ENCODE data around the gene SNRNP48. TPM values are rescaled to one million over a fixed set of nuclear protein-coding genes. Genes with fewer than 3 reads are reported as not detected.
A peak's percentile ranks its signal among the peaks of the same experiment; 100 is the strongest.

The SNRNP48 gene
- 10 to 100 TPM in 1 of 2 donors, 1 to 10 TPM in 1; 7.6 to 11.6 TPM for total RNA-seq
- polyA plus RNA-seq (ENCODE audit: insufficient read length in 6 of 6) = 10 to 100 TPM; 21.6 to 29.1 (median 28.2) TPM
- long read RNA-seq, donor 1, full-length matches to known transcripts = 13 of 13 reads
- long read RNA-seq, donor 1, partial matches to known transcripts = 0 of 13 reads
- long read RNA-seq, donor 1, other reads (novel, unspliced or antisense) = 0 of 13 reads
- long read RNA-seq, donor 2, full-length matches to known transcripts = 8 of 13 reads
- long read RNA-seq, donor 2, partial matches to known transcripts = 5 of 13 reads
- long read RNA-seq, donor 2, other reads (novel, unspliced or antisense) = 0 of 13 reads
- long read RNA-seq, donor 3, full-length matches to known transcripts = 5 of 5 reads
- long read RNA-seq, donor 3, partial matches to known transcripts = 0 of 5 reads
- long read RNA-seq, donor 3, other reads (novel, unspliced or antisense) = 0 of 5 reads
- long read RNA-seq, donor 4, full-length matches to known transcripts = 1 of 4 reads
- long read RNA-seq, donor 4, partial matches to known transcripts = 2 of 4 reads
- long read RNA-seq, donor 4, other reads (novel, unspliced or antisense) = 1 of 4 reads
- long read RNA-seq, donor 5, full-length matches to known transcripts = 2 of 2 reads
- long read RNA-seq, donor 5, partial matches to known transcripts = 0 of 2 reads
- long read RNA-seq, donor 5, other reads (novel, unspliced or antisense) = 0 of 2 reads
- long read RNA-seq, donor 6, full-length matches to known transcripts = 5 of 5 reads
- long read RNA-seq, donor 6, partial matches to known transcripts = 0 of 5 reads
- long read RNA-seq, donor 6, other reads (novel, unspliced or antisense) = 0 of 5 reads
- long read RNA-seq, donor 7, full-length matches to known transcripts = 9 of 9 reads
- long read RNA-seq, donor 7, partial matches to known transcripts = 0 of 9 reads
- long read RNA-seq, donor 7, other reads (novel, unspliced or antisense) = 0 of 9 reads
- long read RNA-seq, donor 8, full-length matches to known transcripts = 7 of 7 reads
- long read RNA-seq, donor 8, partial matches to known transcripts = 0 of 7 reads
- long read RNA-seq, donor 8, other reads (novel, unspliced or antisense) = 0 of 7 reads
- long read RNA-seq, donor 9 = 0 reads
- long read RNA-seq, donor 10, full-length matches to known transcripts = 1 of 2 reads
- long read RNA-seq, donor 10, partial matches to known transcripts = 0 of 2 reads
- long read RNA-seq, donor 10, other reads (novel, unspliced or antisense) = 1 of 2 reads
- long read RNA-seq, donor 11, full-length matches to known transcripts = 6 of 17 reads
- long read RNA-seq, donor 11, partial matches to known transcripts = 11 of 17 reads
- long read RNA-seq, donor 11, other reads (novel, unspliced or antisense) = 0 of 17 reads
- long read RNA-seq, donor 12, full-length matches to known transcripts = 9 of 9 reads
- long read RNA-seq, donor 12, partial matches to known transcripts = 0 of 9 reads
- long read RNA-seq, donor 12, other reads (novel, unspliced or antisense) = 0 of 9 reads

DNA sequence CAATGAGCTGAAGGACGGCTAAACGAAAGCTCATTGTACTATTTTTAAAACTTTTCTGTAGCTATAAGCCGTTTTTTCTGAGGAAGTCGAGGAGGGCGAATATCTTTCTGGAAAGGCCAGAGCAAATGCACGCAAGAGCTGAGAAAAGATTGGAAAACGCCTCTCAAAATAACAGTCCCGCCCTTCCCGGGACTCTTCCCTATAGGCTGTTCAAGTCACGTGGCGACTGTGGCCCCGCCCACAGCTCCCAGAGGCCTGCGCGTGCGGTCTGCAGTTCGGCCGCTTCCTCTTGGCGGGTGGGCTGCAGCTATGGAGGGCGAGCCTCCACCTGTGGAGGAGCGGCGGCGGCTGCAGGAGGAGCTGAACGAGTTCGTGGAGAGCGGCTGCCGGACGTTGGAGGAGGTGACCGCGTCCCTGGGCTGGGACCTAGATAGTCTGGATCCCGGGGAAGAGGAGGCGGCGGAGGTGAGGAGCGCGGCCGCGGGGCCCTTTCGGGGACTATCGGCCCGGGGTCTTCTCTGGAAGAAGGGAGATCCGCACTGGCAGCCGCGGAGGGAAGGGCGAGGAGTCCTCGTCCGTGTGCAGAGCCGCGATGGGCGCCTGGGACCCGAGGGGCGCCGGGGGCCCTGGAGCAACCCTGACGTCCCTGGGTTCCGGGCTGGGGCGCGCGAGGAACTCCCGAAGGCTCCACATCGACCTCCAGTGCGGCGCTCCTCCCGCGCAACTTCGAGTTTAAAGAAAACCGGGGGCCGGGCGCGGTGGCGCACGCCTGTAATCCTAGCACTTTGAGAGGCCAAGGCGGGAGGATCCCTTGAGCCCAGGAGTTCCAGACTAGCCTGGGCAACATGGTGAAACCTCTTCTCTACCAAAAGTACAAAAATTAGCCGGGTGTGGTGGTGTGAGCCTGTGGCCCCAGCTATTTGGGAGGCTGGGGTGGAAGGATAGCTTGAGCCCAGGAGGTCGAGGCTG lies at the start of gene SNRNP48:
SNRNP48 (plus strand) TSS at position 250 of the 969 bp plus-strand sequence; CDS start at position 310, 60 bp downstream.
- Histone ChIP-seq H3K4me3 (peak within 1 kb of the TSS; percentile 86 to 93), H3K36me3 (peaks cover 0 to 22% of the 10 kb centered on the region in 2 donors), H3K27ac (peak within 1 kb of the TSS; percentile 39 to 71), H3K4me1 (peaks cover 8 to 29% of the 10 kb centered on the region in 2 donors), H3K9me3 (no peaks in the 10 kb centered on the region), H3K27me3 (no peaks in the 10 kb centered on the region)
- TF ChIP-seq, protein P1, sequence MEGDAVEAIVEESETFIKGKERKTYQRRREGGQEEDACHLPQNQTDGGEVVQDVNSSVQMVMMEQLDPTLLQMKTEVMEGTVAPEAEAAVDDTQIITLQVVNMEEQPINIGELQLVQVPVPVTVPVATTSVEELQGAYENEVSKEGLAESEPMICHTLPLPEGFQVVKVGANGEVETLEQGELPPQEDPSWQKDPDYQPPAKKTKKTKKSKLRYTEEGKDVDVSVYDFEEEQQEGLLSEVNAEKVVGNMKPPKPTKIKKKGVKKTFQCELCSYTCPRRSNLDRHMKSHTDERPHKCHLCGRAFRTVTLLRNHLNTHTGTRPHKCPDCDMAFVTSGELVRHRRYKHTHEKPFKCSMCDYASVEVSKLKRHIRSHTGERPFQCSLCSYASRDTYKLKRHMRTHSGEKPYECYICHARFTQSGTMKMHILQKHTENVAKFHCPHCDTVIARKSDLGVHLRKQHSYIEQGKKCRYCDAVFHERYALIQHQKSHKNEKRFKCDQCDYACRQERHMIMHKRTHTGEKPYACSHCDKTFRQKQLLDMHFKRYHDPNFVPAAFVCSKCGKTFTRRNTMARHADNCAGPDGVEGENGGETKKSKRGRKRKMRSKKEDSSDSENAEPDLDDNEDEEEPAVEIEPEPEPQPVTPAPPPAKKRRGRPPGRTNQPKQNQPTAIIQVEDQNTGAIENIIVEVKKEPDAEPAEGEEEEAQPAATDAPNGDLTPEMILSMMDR (IDR thresholded peaks at IDR 0.05) = no peak
- ATAC-seq (peak; percentile 100), DNase-seq (peak; percentile 90 to 96 (median 94))
- intact Hi-C loops (cut with DNase I) = no loop called here

DNA sequence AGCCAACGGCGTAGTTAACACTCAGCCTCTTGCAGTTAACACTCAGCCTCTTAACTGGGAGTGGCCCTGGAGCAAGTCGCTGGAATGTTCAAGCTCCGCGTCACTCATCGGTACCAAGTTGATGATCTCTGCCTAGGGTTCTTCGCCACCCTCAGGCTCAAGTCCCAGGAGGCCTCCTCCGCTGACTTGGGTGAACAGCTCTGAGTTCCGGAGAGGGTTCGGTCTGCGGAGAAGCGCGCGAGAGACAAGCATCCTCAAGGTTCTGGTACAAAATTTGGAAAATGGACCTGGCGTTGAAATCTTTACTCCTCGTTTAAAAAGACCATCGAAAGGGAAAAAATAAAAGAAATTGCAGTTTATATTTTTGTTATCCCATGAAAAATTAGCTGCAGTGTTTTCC lies 49.4 kb upstream of the SNRNP48 start:
- H3K36me3 ChIP-seq = no peaks in the 10 kb centered on the region
- TF ChIP-seq, protein P1 (IDR thresholded peaks at IDR 0.05) = no peak
- H3K9me3 ChIP-seq = no peaks in the 10 kb centered on the region
- H3K27me3 ChIP-seq = peaks cover 67 to 98% of the 10 kb centered on the region in 2 donors
- H3K4me3 ChIP-seq = peak overlapping the region in 1 of 2 donors; percentile 63
- peaks cover 7 to 26% of the 10 kb centered on the region in 2 donors for H3K4me1 ChIP-seq
- peak overlapping the region in 1 of 2 donors; percentile 43 for H3K27ac ChIP-seq
- ATAC-seq (peak; percentile 47), DNase-seq (peak in 1 of 4 donors; percentile 41)
- intact Hi-C loops (cut with DNase I) = no loop called here

DNA sequence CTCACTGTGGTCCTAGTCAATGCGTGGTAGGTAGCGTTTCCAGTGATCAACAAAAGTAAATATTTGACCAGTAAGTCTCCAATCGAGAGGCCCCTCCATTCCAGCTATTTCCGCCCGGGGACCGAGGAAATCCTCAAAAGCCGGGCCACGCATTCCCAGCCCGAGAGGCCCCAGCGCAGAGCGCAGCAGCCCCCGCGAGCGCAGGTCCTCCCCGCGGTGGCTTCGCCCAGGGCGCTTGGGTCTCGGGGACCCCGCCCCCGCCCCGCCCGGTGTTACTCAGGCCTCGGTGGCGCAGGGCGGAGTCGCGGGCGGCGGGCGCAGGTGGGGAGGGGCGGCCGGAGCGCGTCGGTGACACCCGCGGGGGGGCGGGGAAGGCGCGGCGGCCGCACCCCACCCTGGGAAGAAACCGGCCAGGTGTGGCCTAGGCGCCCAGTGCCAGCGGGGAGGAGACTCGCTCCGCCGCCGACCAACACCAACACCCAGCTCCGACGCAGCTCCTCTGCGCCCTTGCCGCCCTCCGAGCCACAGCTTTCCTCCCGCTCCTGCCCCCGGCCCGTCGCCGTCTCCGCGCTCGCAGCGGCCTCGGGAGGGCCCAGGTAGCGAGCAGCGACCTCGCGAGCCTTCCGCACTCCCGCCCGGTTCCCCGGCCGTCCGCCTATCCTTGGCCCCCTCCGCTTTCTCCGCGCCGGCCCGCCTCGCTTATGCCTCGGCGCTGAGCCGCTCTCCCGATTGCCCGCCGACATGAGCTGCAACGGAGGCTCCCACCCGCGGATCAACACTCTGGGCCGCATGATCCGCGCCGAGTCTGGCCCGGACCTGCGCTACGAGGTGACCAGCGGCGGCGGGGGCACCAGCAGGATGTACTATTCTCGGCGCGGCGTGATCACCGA lies 48.6 kb upstream of the SNRNP48 start, which contains the start of gene DSP:
DSP (plus strand) TSS at position 497 of the 890 bp plus-strand sequence; CDS start at position 742, 245 bp downstream.
- Histone ChIP-seq H3K4me1 (peaks cover 7 to 26% of the 10 kb centered on the region in 2 donors), H3K27me3 (peaks cover 67 to 99% of the 10 kb centered on the region in 2 donors), H3K36me3 (no peaks in the 10 kb centered on the region), H3K4me3 (peak within 1 kb of the TSS; percentile 38 to 63), H3K27ac (peak within 1 kb of the TSS in 1 of 2 donors; percentile 43), H3K9me3 (no peaks in the 10 kb centered on the region)
- intact Hi-C loops (cut with DNase I) = no loop called here
- TF ChIP-seq, protein P1 (IDR thresholded peaks at IDR 0.05) = no peak
- peak in 3 of 4 donors; percentile 51 to 88 (median 76) for DNase-seq
- ATAC-seq = peak; percentile 82

All from left lung (tissue), 14 donors.